Measurements from ENCODE around the gene ASTN1. TPM values are rescaled to one million over a fixed set of nuclear protein-coding genes. Genes with fewer than 3 reads are reported as not detected.

Gene ASTN1
- total and polyA plus RNA-seq, 9 of the 15 experiments (the other 6 are each of a cell fraction or from before 2014, with no cell fraction given), result 0.05 to 0.22 (median 0.18) TPM

DNA sequence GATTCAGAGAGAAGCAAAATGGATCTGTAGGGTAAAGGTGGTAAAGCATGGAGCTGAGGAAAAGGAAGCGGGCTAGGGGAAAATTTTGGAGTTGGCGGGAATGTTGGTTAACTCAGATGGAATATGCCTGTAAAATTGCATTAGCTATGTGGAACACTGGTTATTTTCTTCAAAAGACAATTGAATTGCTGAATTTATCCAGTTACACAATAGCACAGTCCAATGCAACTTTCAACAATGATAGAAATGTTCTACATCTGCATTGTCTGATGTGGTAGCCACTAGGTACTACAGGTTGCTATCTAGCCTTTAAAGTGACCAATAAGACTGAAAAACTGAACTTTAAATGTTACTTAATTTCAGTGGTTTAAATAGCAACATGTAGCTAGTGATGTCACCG is 315.2 kb downstream of the ASTN1 start:
- no peak overlapping the region for H3K27ac ChIP-seq (ENCODE audit: extremely low read depth, low read depth, low read length)
- WGBS (ENCODE audit: insufficient coverage, low coverage, missing lambda C conversion rate), result 59% methylated on average over 3 of the region's 3 CpGs
- ATAC-seq (no peak), FAIRE-seq (no peak), DNase-seq (ENCODE audit: extremely low read depth in 1 of 4, low spot score in 3 of 4) (no peak)
- no peak overlapping the region for H2AFZ ChIP-seq (ENCODE audit: low read depth, low read length)
- H3K9me1 ChIP-seq (ENCODE audit: control insufficient read depth, insufficient read depth, low read length), result no peaks in the 10 kb centered on the region
- in situ Hi-C loops (cut with MboI) (loop anchor here (10.0 kb wide), 1 partner anchor 474 kb away; no protein-coding TSS in a partner anchor), intact Hi-C loops (cut with micrococcal nuclease) (no loop called here)
- BruUV-seq (replicated peaks), result no TSS peak
- H3K4me2 ChIP-seq (ENCODE audit: insufficient read depth, low read length), result no peak overlapping the region
- no peaks in the 10 kb centered on the region for H3K9me3 ChIP-seq (replicated peaks; ENCODE audit: control insufficient read depth, insufficient read depth, low read depth, low read length)
- CTCF ChIA-PET (ENCODE audit: low intra/inter-chr PET ratio), result no interaction called here
- H3K79me2 ChIP-seq (ENCODE audit: control insufficient read depth, insufficient read depth, low read length), result no peaks in the 10 kb centered on the region
- H3K27me3 ChIP-seq (ENCODE audit: control insufficient read depth in 2 of 2, insufficient read depth in 2 of 2, low read length in 2 of 2), result no peaks in the 10 kb centered on the region
- H3K4me3 ChIP-seq, result no peak overlapping the region
- no peaks in the 10 kb centered on the region for H3K36me3 ChIP-seq (ENCODE audit: control insufficient read depth, insufficient read depth, low read length)
- H3K9ac ChIP-seq (ENCODE audit: insufficient read depth in 1 of 2, low read depth in 2 of 2, low read length in 2 of 2), result no peak overlapping the region
- POLR2A ChIA-PET, result no interaction called here
- no peaks in the 10 kb centered on the region for H4K20me1 ChIP-seq (replicated peaks; ENCODE audit: control insufficient read depth, insufficient read depth, low read length)
- H3K4me1 ChIP-seq (replicated peaks in 1 of 2; ENCODE audit: control insufficient read depth in 2 of 2, insufficient read depth in 2 of 2, low read length in 2 of 2), result peaks cover 9 to 25% of the 10 kb centered on the region in 2 experiments
- TF ChIP-seq SP2 (IDR thresholded peaks at IDR 0.05; ENCODE audit: extremely low read depth, low read depth, low read length, poor library complexity, severe bottlenecking) (no peak), TEAD1 (CRISPR knock-in tag; IDR thresholded peaks at IDR 0.05) (no peak), ZBTB1 (CRISPR knock-in tag; IDR thresholded peaks at IDR 0.05; ENCODE audit: borderline replicate concordance, low read depth) (no peak), CBX2 (IDR thresholded peaks at IDR 0.05; ENCODE audit: insufficient read depth, low read length, poor library complexity, severe bottlenecking) (no peak), PHF8 (IDR thresholded peaks at IDR 0.05; ENCODE audit: borderline replicate concordance, low read length) (no peak), POU5F1 (IDR thresholded peaks at IDR 0.05; ENCODE audit: borderline replicate concordance, low read depth, low read length, partially characterized antibody) (no peak), CSDE1 (IDR thresholded peaks at IDR 0.05) (no peak), GATA2 (CRISPR knock-in tag; IDR thresholded peaks at IDR 0.05) (no peak), ZNF408 (CRISPR knock-in tag; IDR thresholded peaks at IDR 0.05; ENCODE audit: low read depth) (no peak), HEY1 (CRISPR knock-in tag; IDR thresholded peaks at IDR 0.05; ENCODE audit: borderline replicate concordance) (no peak), KAT2B (IDR thresholded peaks at IDR 0.05; ENCODE audit: low read depth, low read length) (no peak), E2F3 (CRISPR knock-in tag; IDR thresholded peaks at IDR 0.05) (no peak), JUND (IDR thresholded peaks at IDR 0.05; ENCODE audit: borderline replicate concordance, low read depth, low read length) (no peak), JUND (tag; IDR thresholded peaks at IDR 0.05; ENCODE audit: borderline replicate concordance, low read depth, low read length) (no peak), NUFIP1 (IDR thresholded peaks at IDR 0.05; ENCODE audit: partially characterized antibody) (no peak)
- TF ChIP-seq, protein P1, sequence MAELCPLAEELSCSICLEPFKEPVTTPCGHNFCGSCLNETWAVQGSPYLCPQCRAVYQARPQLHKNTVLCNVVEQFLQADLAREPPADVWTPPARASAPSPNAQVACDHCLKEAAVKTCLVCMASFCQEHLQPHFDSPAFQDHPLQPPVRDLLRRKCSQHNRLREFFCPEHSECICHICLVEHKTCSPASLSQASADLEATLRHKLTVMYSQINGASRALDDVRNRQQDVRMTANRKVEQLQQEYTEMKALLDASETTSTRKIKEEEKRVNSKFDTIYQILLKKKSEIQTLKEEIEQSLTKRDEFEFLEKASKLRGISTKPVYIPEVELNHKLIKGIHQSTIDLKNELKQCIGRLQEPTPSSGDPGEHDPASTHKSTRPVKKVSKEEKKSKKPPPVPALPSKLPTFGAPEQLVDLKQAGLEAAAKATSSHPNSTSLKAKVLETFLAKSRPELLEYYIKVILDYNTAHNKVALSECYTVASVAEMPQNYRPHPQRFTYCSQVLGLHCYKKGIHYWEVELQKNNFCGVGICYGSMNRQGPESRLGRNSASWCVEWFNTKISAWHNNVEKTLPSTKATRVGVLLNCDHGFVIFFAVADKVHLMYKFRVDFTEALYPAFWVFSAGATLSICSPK (IDR thresholded peaks at IDR 0.05; ENCODE audit: borderline replicate concordance), result no peak
- TF ChIP-seq, protein P2, sequence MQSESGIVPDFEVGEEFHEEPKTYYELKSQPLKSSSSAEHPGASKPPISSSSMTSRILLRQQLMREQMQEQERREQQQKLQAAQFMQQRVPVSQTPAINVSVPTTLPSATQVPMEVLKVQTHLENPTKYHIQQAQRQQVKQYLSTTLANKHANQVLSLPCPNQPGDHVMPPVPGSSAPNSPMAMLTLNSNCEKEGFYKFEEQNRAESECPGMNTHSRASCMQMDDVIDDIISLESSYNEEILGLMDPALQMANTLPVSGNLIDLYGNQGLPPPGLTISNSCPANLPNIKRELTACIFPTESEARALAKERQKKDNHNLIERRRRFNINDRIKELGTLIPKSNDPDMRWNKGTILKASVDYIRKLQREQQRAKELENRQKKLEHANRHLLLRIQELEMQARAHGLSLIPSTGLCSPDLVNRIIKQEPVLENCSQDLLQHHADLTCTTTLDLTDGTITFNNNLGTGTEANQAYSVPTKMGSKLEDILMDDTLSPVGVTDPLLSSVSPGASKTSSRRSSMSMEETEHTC (IDR thresholded peaks at IDR 0.05), result no peak
- TF ChIP-seq, protein P3, sequence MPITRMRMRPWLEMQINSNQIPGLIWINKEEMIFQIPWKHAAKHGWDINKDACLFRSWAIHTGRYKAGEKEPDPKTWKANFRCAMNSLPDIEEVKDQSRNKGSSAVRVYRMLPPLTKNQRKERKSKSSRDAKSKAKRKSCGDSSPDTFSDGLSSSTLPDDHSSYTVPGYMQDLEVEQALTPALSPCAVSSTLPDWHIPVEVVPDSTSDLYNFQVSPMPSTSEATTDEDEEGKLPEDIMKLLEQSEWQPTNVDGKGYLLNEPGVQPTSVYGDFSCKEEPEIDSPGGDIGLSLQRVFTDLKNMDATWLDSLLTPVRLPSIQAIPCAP (CRISPR knock-in tag; IDR thresholded peaks at IDR 0.05; ENCODE audit: borderline replicate concordance), result no peak

All from K562 (cell line).